Activated CD4-positive, alpha-beta T cell treated with anti-CD3 and anti-CD28 coated beads for 36 hours (primary cell): ENCODE data around the gene RUFY1. TPM values are rescaled to one million over a fixed set of nuclear protein-coding genes. Genes with fewer than 3 reads are reported as not detected.
"Not testable (repeated sequence)": the region's sequence is repeated elsewhere in the genome, so short reads cannot be mapped to it uniquely, and the experiment has no call there.

ENCODE experiments used
- ATAC-seq: fragments of 200-7000 bp; cut with Tn5 transposase; one replicate; pipeline ENCODE4 v1.10.0; 2021; ENCODE audit warnings: mild to moderate bottlenecking, moderate library complexity
- CTCF ChIA-PET: fragments of 350-600 bp; sonication (Branson Sonifier 250); formaldehyde crosslinking; loops from one replicate; lab custom pipeline; 2021; ENCODE audit warnings: antibody characterized with exemption; lab: Charles Lee
- POLR2A ChIA-PET: fragments of 350-600 bp; sonication (Branson Sonifier 250); formaldehyde crosslinking; loops from one replicate; lab custom pipeline; 2021; ENCODE audit warnings: antibody characterized with exemption, inconsistent platforms; lab: Charles Lee
- DNase-seq: peaks from one replicate; pipeline ENCODE4 v3.0.0-alpha.2; 2020
- H3K27ac Mint-ChIP-seq: one replicate; pipeline ENCODE4 v1.8.0; 2021; ENCODE audit warnings: mixed read lengths
- H3K27me3 Mint-ChIP-seq: one replicate; pipeline ENCODE4 v1.8.0; 2021; ENCODE audit warnings: mixed read lengths
- H3K36me3 Mint-ChIP-seq: one replicate; pipeline ENCODE4 v1.8.0; 2021; ENCODE audit warnings: low read depth, mixed read lengths
- H3K4me1 Mint-ChIP-seq: one replicate; pipeline ENCODE4 v1.8.0; 2021; ENCODE audit warnings: mixed read lengths
- H3K4me3 Mint-ChIP-seq: one replicate; pipeline ENCODE4 v1.8.0; 2021; ENCODE audit warnings: mild to moderate bottlenecking, moderate library complexity, mixed read lengths
- H3K9me3 Mint-ChIP-seq: one replicate; pipeline ENCODE4 v1.8.0; 2021; ENCODE audit warnings: low read depth, mixed read lengths
- intact Hi-C, 2 experiments: fragments of 100-400 bp; cut with DNase I in 1 of 2; cut with micrococcal nuclease in 1 of 2; formaldehyde crosslinking; loops; one replicate each; pipeline versions ENCODE4 v1.14.2 to v1.15.1; 2022 to 2024; cut with DNase I, micrococcal nuclease
- total RNA-seq, 2 experiments: library from RNA; stranded (reverse); gene quantifications; one replicate each; pipeline ENCODE4 v1.2.3, GENCODE V29; 2021

The RUFY1 gene
- total RNA-seq, 2 experiments from 2014 or later, result 29.6 to 33.8 TPM

- H3K4me1 Mint-ChIP-seq, result peaks cover 52% of the 10 kb centered on the region
Observed at GRCh38 chr5:179621551-179622214, 71.3 kb downstream of the RUFY1 start.

GRCh38 chr5:179623003-179623905, 72.9 kb downstream of the RUFY1 start, which contains the start of gene HNRNPH1:
TSS of gene HNRNPH1 (minus strand) at chr5:179623671. CDS start at chr5:179623133, 538 bp downstream.
- H3K27ac Mint-ChIP-seq, result peak within 1 kb of the TSS; percentile 100
- peaks cover 37% of the 10 kb centered on the region for H3K4me1 Mint-ChIP-seq
- peak; percentile 99 for DNase-seq
- H3K9me3 Mint-ChIP-seq, result no peaks in the 10 kb centered on the region
- H3K36me3 Mint-ChIP-seq, result peaks cover 50% of the 10 kb centered on the region
- no peaks in the 10 kb centered on the region for H3K27me3 Mint-ChIP-seq
- intact Hi-C loops, result loop anchor here (1.0 to 10.0 kb wide), 18 partner anchors 55 to 1622 kb away; partner anchors contain the start of genes CANX (in 2 of the 2), MAML1 (in 2 of the 2), CLK4 (in 1 of the 2) and MAPK9 (in 1 of the 2)
- POLR2A ChIA-PET, result interaction anchor here (0.6 to 4.5 kb wide), 25 partner anchors 10 to 1470 kb away, joined by 3 to 59 read pairs (median 4); partner anchors contain the start of genes CANX, NHP2 and RUFY1
- H3K4me3 Mint-ChIP-seq, result peak within 1 kb of the TSS; percentile 94
- ATAC-seq, result peak; percentile 79
- CTCF ChIA-PET, result interaction anchor here (0.6 to 1.5 kb wide), 11 partner anchors 9 to 998 kb away, joined by 3 to 5 read pairs (median 3); no protein-coding TSS in a partner anchor

More at GRCh38 chr5:179621551-179622214, 71.3 kb downstream of the RUFY1 start:
- CTCF ChIA-PET, result interaction anchor here (0.6 to 1.9 kb wide), 4 partner anchors 10 to 479 kb away, joined by 3 to 7 read pairs (median 3); no protein-coding TSS in a partner anchor
- Mint-ChIP-seq H3K27me3 (no peaks in the 10 kb centered on the region), H3K9me3 (no peaks in the 10 kb centered on the region), H3K27ac (peak overlapping the region; percentile 84), H3K4me3 (peak overlapping the region; percentile 94), H3K36me3 (peaks cover 65% of the 10 kb centered on the region)
- DNase-seq, result no peak
- POLR2A ChIA-PET, result interaction anchor here (0.6 to 4.5 kb wide), 3 partner anchors 9 to 80 kb away, joined by 3 to 59 read pairs (median 3); no protein-coding TSS in a partner anchor
- intact Hi-C loops, result loop anchor here (1.0 to 10.0 kb wide), 10 partner anchors 57 to 1623 kb away; partner anchors contain the start of genes CLK4 (in 1 of the 2), MAPK9 (in 1 of the 2), MGAT4B (in 1 of the 2) and RACK1 (in 1 of the 2)
- ATAC-seq, result no peak

GRCh38 chr5:179623906-179624741, 73.8 kb downstream of the RUFY1 start:
- Mint-ChIP-seq H3K4me3 (peak overlapping the region; percentile 94), H3K36me3 (peaks cover 42% of the 10 kb centered on the region), H3K27me3 (no peaks in the 10 kb centered on the region), H3K4me1 (peaks cover 31% of the 10 kb centered on the region), H3K9me3 (no peaks in the 10 kb centered on the region), H3K27ac (peak overlapping the region; percentile 100)
- ChIA-PET CTCF (interaction anchor here (0.6 to 1.5 kb wide), 12 partner anchors 8 to 999 kb away, joined by 3 to 5 read pairs (median 3); no protein-coding TSS in a partner anchor), POLR2A (interaction anchor here (0.6 to 4.5 kb wide), 25 partner anchors 9 to 1471 kb away, joined by 3 to 59 read pairs (median 4); partner anchors contain the start of genes CANX, NHP2 and RUFY1)
- ATAC-seq (peak; percentile 45), DNase-seq (peak; percentile 79)
- intact Hi-C loops, result loop anchor here (1.0 to 10.0 kb wide), 19 partner anchors 13 to 1621 kb away; partner anchors contain the start of genes CANX (in 2 of the 2), MAML1 (in 2 of the 2), CLK4 (in 1 of the 2) and MAPK9 (in 1 of the 2)

GRCh38 chr5:179624841-179625271, 74.5 kb downstream of the RUFY1 start:
- ChIA-PET POLR2A (interaction anchor here (1.4 to 4.5 kb wide), 3 partner anchors 12 to 74 kb away, joined by 6 to 59 read pairs (median 7); partner anchors contain the start of gene RUFY1), CTCF (interaction anchor here (0.6 to 1.2 kb wide), 2 partner anchors 44 to 66 kb away, joined by 3 read pairs; no protein-coding TSS in a partner anchor)
- H3K27me3 Mint-ChIP-seq, result no peaks in the 10 kb centered on the region
- H3K27ac Mint-ChIP-seq, result peak overlapping the region; percentile 100
- no peaks in the 10 kb centered on the region for H3K9me3 Mint-ChIP-seq
- peaks cover 37% of the 10 kb centered on the region for H3K36me3 Mint-ChIP-seq
- H3K4me3 Mint-ChIP-seq, result peak overlapping the region; percentile 94
- ATAC-seq, result no peak
- intact Hi-C loops, result loop anchor here (2.0 to 10.0 kb wide), 8 partner anchors 14 to 1620 kb away; partner anchors contain the start of genes MGAT4B (in 1 of the 2), RACK1 (in 1 of the 2), RNF130 (in 1 of the 2) and SQSTM1 (in 1 of the 2)
- peaks cover 27% of the 10 kb centered on the region for H3K4me1 Mint-ChIP-seq
- DNase-seq, result no peak

GRCh38 chr5:179633501-179634369, 83.4 kb downstream of the RUFY1 start:
- H3K27ac Mint-ChIP-seq, ATAC-seq, intact Hi-C loops, DNase-seq, H3K9me3 Mint-ChIP-seq, H3K27me3 Mint-ChIP-seq, H3K36me3 Mint-ChIP-seq, H3K4me1 Mint-ChIP-seq: not testable (repeated sequence)
- POLR2A ChIA-PET, result interaction anchor here (0.6 to 1.3 kb wide), 2 partner anchors 10 to 25 kb away, joined by 3 to 5 read pairs; partner anchors contain the start of gene HNRNPH1
- CTCF ChIA-PET, result interaction anchor here (0.6 kb wide), 2 partner anchors 11 to 84 kb away, joined by 3 read pairs; no protein-coding TSS in a partner anchor
- peak overlapping the region; percentile 53 for H3K4me3 Mint-ChIP-seq

- intact Hi-C loops, result not testable (repeated sequence)
Observed at GRCh38 chr5:179634370-179635172, 84.2 kb downstream of the RUFY1 start.

GRCh38 chr5:179639296-179639695, 88.9 kb downstream of the RUFY1 start:
- H3K9me3 Mint-ChIP-seq, H3K27ac Mint-ChIP-seq, H3K4me1 Mint-ChIP-seq, H3K4me3 Mint-ChIP-seq, H3K36me3 Mint-ChIP-seq, CTCF ChIA-PET, DNase-seq, ATAC-seq, H3K27me3 Mint-ChIP-seq: not testable (repeated sequence)
- intact Hi-C loops, result loop anchor here in 1 of 2 experiments (2.0 kb wide), 1 partner anchor 20 kb away; no protein-coding TSS in a partner anchor
- POLR2A ChIA-PET, result interaction anchor here (1.3 kb wide), 1 partner anchor 16 kb away, joined by 4 read pairs; the partner anchor contains the start of gene HNRNPH1

More at GRCh38 chr5:179634370-179635172, 84.2 kb downstream of the RUFY1 start:
- H3K27ac Mint-ChIP-seq, CTCF ChIA-PET, H3K4me3 Mint-ChIP-seq, H3K9me3 Mint-ChIP-seq, H3K4me1 Mint-ChIP-seq, H3K36me3 Mint-ChIP-seq, H3K27me3 Mint-ChIP-seq, POLR2A ChIA-PET: not testable (repeated sequence)
- peak; percentile 41 for DNase-seq
- ATAC-seq, result peak; percentile 94

GRCh38 chr5:179641745-179642144, 91.4 kb downstream of the RUFY1 start:
- H3K36me3 Mint-ChIP-seq, POLR2A ChIA-PET, ATAC-seq, H3K4me3 Mint-ChIP-seq, intact Hi-C loops, H3K4me1 Mint-ChIP-seq, H3K27ac Mint-ChIP-seq, H3K9me3 Mint-ChIP-seq, DNase-seq, CTCF ChIA-PET, H3K27me3 Mint-ChIP-seq: not testable (repeated sequence)
